Stomach (tissue), 9 donors: ENCODE measurements around the gene RRBP1. TPM values are rescaled to one million over a fixed set of nuclear protein-coding genes. Genes with fewer than 3 reads are reported as not detected.
A peak's percentile ranks its signal among the peaks of the same experiment; 100 is the strongest.

ENCODE experiments used
- DNase-seq, 2 donors: peaks; one replicate each; pipeline versions ENCODE4 v3.0.0 to v3.0.0-alpha.2; 2013 to 2019
- H3K27ac ChIP-seq, 5 donors: fragments of 200-600 bp in 4 of 5; sonication (generic) in 4 of 5; one replicate each; pipeline ENCODE4 v1.5.1; 2013 to 2019; ENCODE audit warnings: mild to moderate bottlenecking in 1 of 5, moderate library complexity in 1 of 5
- H3K27me3 ChIP-seq, 3 donors: fragments of 200-600 bp; sonication (generic); one replicate each; pipeline ENCODE4 v1.5.1; 2017 to 2019; ENCODE audit warnings: mixed run types in 1 of 3
- H3K36me3 ChIP-seq, 4 donors: fragments of 200-600 bp; sonication (generic); 1 replicate in 3 of 4; 2 replicates in 1 of 4; pipeline ENCODE4 v1.5.1; 2016 to 2019
- H3K4me1 ChIP-seq, 4 donors: fragments of 200-600 bp; sonication (generic); one replicate each; pipeline ENCODE4 v1.5.1; 2016 to 2019
- H3K4me3 ChIP-seq, 4 donors: fragments of 200-600 bp; sonication (generic) in 3 of 4; one replicate each; pipeline ENCODE4 v1.5.1; 2016 to 2019; ENCODE audit warnings: mild to moderate bottlenecking in 1 of 4
- H3K9me3 ChIP-seq, 4 donors: fragments of 200-600 bp; sonication (generic); one replicate each; pipeline ENCODE4 v1.5.1; 2016 to 2019
- CTCF ChIP-seq, 7 experiments: fragments of 450-650 bp in 4 of 7; fragments of 200-600 bp in 3 of 7; sonication (generic) in 3 of 7; IDR thresholded peaks; one replicate each; pipeline ENCODE4 v1.5.1; 2016 to 2019; ENCODE audit warnings: antibody characterized with exemption in 7 of 7, control low read depth in 2 of 7, mild to moderate bottlenecking in 1 of 7
- EP300 ChIP-seq: sonication (generic); formaldehyde crosslinking; IDR thresholded peaks from one replicate; pipeline ENCODE4 v1.6.1; 2017; ENCODE audit warnings: antibody characterized with exemption
- POLR2A ChIP-seq, 4 donors: fragments of 450-650 bp; IDR thresholded peaks; one replicate each; pipeline ENCODE4 v1.6.1; 2016; ENCODE audit warnings: antibody characterized with exemption in 4 of 4, control low read depth in 2 of 4, mild to moderate bottlenecking in 1 of 4, moderate library complexity in 1 of 4
- POLR2AphosphoS5 ChIP-seq, 3 donors: sonication (generic); formaldehyde crosslinking; IDR thresholded peaks; one replicate each; pipeline ENCODE4 v1.6.1; 2016; ENCODE audit warnings: antibody characterized with exemption in 3 of 3
- WGBS, 5 donors: extraction: QIAGEN DNeasy Blood & Tissue Kit in 3 of 5; methylation state at CpG; one replicate each; pipeline versions ENCODE4 v1.1.5 to v1.1.7; 2013 to 2018; 5-methylcytosine and 5-hydroxymethylcytosine counted together
- intact Hi-C: fragments of 100-400 bp; cut with DNase I; formaldehyde crosslinking; loops from one replicate; pipeline ENCODE4 v1.15.1; 2023; ENCODE audit warnings: low total_unique reads
- polyA plus RNA-seq, 3 donors: library from polyadenylated mRNA; stranded (reverse); fragments of 200-250 nt; gene quantifications; one replicate each; pipeline ENCODE4 v1.2.3, GENCODE V29; 2013
- total RNA-seq, 5 donors: library from RNA; depleted of rRNA; stranded (reverse); fragments of >200 nt; gene quantifications; one replicate each; pipeline versions ENCODE4 v1.1.0 to v1.2.3, GENCODE V29; 2014 to 2016
- donor health status: healthy with polysubstance abuse.
- donor health status: Bipolar disorder and iron deficiency.
- donor health status: healthy.

RRBP1 gene
- total and polyA plus RNA-seq, 8 donors: 34.4 to 456 (median 132) TPM

DNA sequence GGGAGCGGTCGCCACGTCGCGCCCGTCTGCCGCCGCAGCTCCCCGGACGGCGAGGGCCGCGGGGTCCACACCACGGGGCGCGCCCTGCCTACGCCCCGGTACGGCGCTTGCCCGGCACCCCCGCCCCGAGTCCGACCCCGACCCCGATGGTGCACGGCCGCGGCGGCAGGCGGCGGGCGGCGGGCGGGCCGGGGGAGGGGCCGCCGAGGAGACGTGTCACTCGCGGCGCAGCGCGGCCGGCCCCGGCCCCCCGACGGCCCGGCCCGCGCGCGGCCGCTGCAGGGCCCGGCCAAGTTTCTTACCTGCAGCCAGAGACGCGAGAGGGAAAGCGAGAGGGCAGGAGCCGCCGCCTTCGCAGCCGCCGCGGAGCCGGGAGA lies 328 bp downstream of the RRBP1 start:
- intact Hi-C loops: loop anchor here (5.0 kb wide), 1 partner anchor 216 kb away; no protein-coding TSS in a partner anchor
- peaks cover 8 to 28% (median 20%) of the 10 kb centered on the region in 4 donors for H3K36me3 ChIP-seq
- TF ChIP-seq POLR2A (IDR thresholded peaks at IDR 0.05) (no peak), POLR2AphosphoS5 (IDR thresholded peaks at IDR 0.05) (no peak), EP300 (no peak), CTCF (IDR thresholded peaks at IDR 0.05) (no peak)
- no peaks in the 10 kb centered on the region for H3K27me3 ChIP-seq
- peak overlapping the region; percentile 95 to 99 (median 97) for H3K27ac ChIP-seq
- H3K4me3 ChIP-seq: peak overlapping the region; percentile 76 to 94 (median 82)
- H3K4me1 ChIP-seq: peaks cover 40 to 66% (median 63%) of the 10 kb centered on the region in 4 donors
- WGBS, 5 donors: 0% methylated on average over 9 to 63 of the region's 65 CpGs
- DNase-seq: no peak
- H3K9me3 ChIP-seq: peaks cover 0 to 5% (median 0%) of the 10 kb centered on the region in 4 donors

GRCh38 chr20:17680836-17681725 lies 961 bp downstream of the RRBP1 start:
- no peaks in the 10 kb centered on the region for H3K9me3 ChIP-seq
- intact Hi-C loops: loop anchor here (5.0 kb wide), 1 partner anchor 216 kb away; no protein-coding TSS in a partner anchor
- H3K4me3 ChIP-seq: peak overlapping the region; percentile 76 to 94 (median 82)
- H3K36me3 ChIP-seq: peaks cover 8 to 34% (median 26%) of the 10 kb centered on the region in 4 donors
- DNase-seq: peak; percentile 89 to 94
- no peaks in the 10 kb centered on the region for H3K27me3 ChIP-seq
- peak overlapping the region; percentile 95 to 99 (median 97) for H3K27ac ChIP-seq
- peak in 1 of 3 donors; percentile 26 for TF ChIP-seq POLR2AphosphoS5 (IDR thresholded peaks at IDR 0.05)
- no peak for TF ChIP-seq POLR2A (IDR thresholded peaks at IDR 0.05)
- peak in 3 of 7 experiments; percentile 48 to 88 (median 50) for TF ChIP-seq CTCF (IDR thresholded peaks at IDR 0.05)
- peaks cover 47 to 72% (median 69%) of the 10 kb centered on the region in 4 donors for H3K4me1 ChIP-seq
- 0 to 2% (median 1%) methylated on average over 8 to 110 of the region's 110 CpGs for WGBS, 5 donors

DNA sequence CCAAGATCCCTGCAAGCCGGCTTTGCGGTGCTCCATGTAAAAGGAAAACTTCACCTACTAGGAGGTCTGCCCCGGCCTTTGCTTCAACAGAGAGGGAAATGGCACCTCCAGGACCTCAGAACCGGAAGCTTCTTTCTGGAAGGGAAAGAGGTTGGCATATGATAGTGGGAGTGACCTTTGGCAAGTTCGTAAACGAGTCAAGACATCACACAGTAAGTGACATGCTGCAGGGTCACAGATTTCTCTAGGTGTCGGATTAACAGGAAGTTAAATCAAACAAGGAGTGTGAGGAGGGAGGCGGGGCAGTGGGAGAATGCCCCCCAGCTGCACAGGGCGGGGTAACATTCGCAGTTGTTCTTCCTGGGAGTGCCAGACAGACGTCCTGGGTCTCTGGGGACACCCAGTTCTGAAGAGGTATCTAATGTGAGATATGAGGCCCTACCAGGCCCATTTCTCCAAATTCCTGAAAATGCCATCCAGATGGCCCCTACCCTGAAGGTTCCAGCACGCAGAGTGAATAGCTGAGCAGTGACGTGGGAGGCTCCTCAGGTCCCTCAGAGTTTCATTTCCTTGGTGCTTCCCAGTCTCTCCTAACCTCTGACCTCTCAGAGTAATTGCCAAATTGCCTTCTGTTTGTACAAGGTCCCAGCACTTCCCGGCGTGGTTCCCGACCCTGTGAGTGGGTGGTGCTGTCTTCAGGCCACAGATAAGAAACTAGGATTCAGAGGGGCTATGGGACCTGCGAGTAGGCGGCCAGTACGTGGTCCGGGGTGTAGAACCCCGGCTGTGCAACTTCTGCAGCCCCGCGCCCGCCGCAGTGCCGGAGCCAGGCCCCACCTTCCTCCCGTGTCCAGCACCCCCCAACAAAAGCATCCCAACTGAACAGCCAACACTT lies 1.9 kb downstream of the RRBP1 start:
- intact Hi-C loops: loop anchor here (5.0 kb wide), 1 partner anchor 217 kb away; no protein-coding TSS in a partner anchor
- no peaks in the 10 kb centered on the region for H3K9me3 ChIP-seq
- peaks cover 56 to 81% (median 78%) of the 10 kb centered on the region in 4 donors for H3K4me1 ChIP-seq
- TF ChIP-seq EP300: no peak
- peak in 2 of 3 donors; percentile 26 to 55 for TF ChIP-seq POLR2AphosphoS5 (IDR thresholded peaks at IDR 0.05)
- peak; percentile 74 to 83 for DNase-seq
- H3K4me3 ChIP-seq: peak overlapping the region; percentile 76 to 94 (median 82)
- H3K36me3 ChIP-seq: peaks cover 8 to 43% (median 29%) of the 10 kb centered on the region in 4 donors
- WGBS, 5 donors: 9 to 29% (median 17%) methylated on average over 27 of the region's 27 CpGs
- H3K27me3 ChIP-seq: no peaks in the 10 kb centered on the region
- H3K27ac ChIP-seq: peak overlapping the region; percentile 95 to 99 (median 97)

DNA sequence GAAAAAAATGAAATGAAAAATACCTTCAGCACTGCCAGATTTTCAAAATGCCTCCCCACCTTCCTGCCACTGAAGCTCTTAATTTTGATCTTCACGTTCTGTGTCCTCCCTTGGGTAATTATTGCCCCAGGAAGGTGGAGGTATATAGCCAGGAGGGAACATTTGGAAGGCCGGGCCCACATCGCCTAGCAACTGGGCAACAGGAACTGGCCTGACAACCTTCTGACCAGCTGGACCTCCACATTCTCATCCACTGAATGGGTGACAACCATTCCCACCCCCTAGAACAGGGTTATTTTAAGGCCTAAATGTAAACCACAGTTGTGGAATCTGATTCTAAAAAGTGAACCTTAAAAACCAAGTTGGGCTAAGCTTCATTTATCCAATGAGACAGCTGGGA lies 3.2 kb downstream of the RRBP1 start:
- TF ChIP-seq EP300: no peak
- TF ChIP-seq CTCF (IDR thresholded peaks at IDR 0.05): no peak
- no peak for TF ChIP-seq POLR2AphosphoS5 (IDR thresholded peaks at IDR 0.05)
- TF ChIP-seq POLR2A (IDR thresholded peaks at IDR 0.05): no peak
- Histone ChIP-seq H3K36me3 (peaks cover 8 to 49% (median 29%) of the 10 kb centered on the region in 4 donors), H3K4me1 (peaks cover 58 to 83% (median 81%) of the 10 kb centered on the region in 4 donors), H3K9me3 (no peaks in the 10 kb centered on the region), H3K27me3 (no peaks in the 10 kb centered on the region), H3K4me3 (no peak overlapping the region), H3K27ac (peak overlapping the region in 4 of 5 donors; percentile 8 to 97 (median 74))
- intact Hi-C loops: no loop called here
- 49 to 63% (median 53%) methylated on average over 3 of the region's 3 CpGs for WGBS, 5 donors
- no peak for DNase-seq
